ENCODE data around the gene CAGE1. TPM values are rescaled to one million over a fixed set of nuclear protein-coding genes. Genes with fewer than 3 reads are reported as not detected.

CAGE1 gene
- not detected in 2 replicates for total RNA-seq
- long read RNA-seq: 0 reads

DNA sequence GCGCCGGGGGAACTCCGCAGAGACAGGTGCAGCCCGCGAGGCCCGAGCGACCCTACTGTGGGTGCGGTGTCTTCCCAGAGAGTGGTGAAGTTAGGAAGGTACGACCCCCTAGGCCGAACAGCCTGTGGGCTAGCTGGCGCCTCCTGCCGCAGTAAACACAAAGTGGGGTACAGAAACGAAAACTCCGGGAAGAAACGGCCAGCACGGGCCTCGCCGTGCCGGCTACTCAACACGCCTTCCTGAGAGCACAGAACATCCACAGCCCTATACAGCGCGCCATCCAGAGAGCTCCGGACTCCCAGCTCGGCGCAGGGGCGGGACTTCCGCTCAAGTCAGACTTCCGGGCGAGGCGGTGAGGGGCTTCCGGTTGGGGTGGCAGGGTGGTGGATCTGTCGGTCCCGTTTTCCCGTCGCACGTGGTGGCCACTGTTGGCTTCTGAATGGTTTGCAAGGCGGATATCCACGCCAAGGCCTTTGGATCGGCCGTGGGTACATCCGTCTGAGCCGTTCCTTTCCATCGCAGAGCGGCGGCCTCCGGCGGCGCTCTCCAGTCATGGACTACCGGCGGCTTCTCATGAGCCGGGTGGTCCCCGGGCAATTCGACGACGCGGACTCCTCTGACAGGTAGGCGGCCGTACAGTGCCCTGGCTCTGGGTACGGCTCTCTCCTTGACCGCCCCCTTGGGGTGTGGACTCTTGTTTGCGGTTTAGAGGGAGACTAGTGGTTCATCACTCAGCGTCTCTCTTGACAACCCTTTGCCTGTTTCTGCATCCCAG is at the start of gene CAGE1, which contains the start of gene RIOK1:
Gene CAGE1 (minus strand): TSS at position 292 of the 775 bp plus-strand sequence. CDS start 2,569 bp downstream, outside the sequence.
Gene RIOK1 (plus strand): TSS at position 358 of the 775 bp plus-strand sequence. CDS start 195 bp downstream, at position 553.
- no peaks in the 10 kb centered on the region for H3K9me3 Mint-ChIP-seq (ENCODE audit: low read depth)
- DNase-seq (ENCODE audit: low spot score, unreplicated experiment): peak; percentile 87
- peak within 1 kb of the TSS; percentile 96 for H3K4me3 Mint-ChIP-seq (ENCODE audit: low read depth)
- H3K27me3 Mint-ChIP-seq: no peaks in the 10 kb centered on the region
- peaks cover 27% of the 10 kb centered on the region for H3K4me1 Mint-ChIP-seq (ENCODE audit: low read depth)
- H3K27ac Mint-ChIP-seq: peak within 1 kb of the TSS; percentile 99
- peak; percentile 32 for TF ChIP-seq CTCF (IDR thresholded peaks at IDR 0.05; ENCODE audit: unreplicated experiment)
- H3K36me3 Mint-ChIP-seq (ENCODE audit: insufficient read depth): peaks cover 6% of the 10 kb centered on the region

GRCh38 chr6:7439228-7439627 is 49.7 kb upstream of the CAGE1 start:
- no peaks in the 10 kb centered on the region for H3K9me3 Mint-ChIP-seq (ENCODE audit: low read depth)
- no peaks in the 10 kb centered on the region for H3K36me3 Mint-ChIP-seq (ENCODE audit: insufficient read depth)
- no peak overlapping the region for H3K4me3 Mint-ChIP-seq (ENCODE audit: low read depth)
- no peak for TF ChIP-seq CTCF (IDR thresholded peaks at IDR 0.05; ENCODE audit: unreplicated experiment)
- H3K27me3 Mint-ChIP-seq: no peaks in the 10 kb centered on the region
- H3K27ac Mint-ChIP-seq: no peak overlapping the region
- DNase-seq (ENCODE audit: low spot score, unreplicated experiment): no peak
- H3K4me1 Mint-ChIP-seq (ENCODE audit: low read depth): peaks cover 2% of the 10 kb centered on the region

DNA sequence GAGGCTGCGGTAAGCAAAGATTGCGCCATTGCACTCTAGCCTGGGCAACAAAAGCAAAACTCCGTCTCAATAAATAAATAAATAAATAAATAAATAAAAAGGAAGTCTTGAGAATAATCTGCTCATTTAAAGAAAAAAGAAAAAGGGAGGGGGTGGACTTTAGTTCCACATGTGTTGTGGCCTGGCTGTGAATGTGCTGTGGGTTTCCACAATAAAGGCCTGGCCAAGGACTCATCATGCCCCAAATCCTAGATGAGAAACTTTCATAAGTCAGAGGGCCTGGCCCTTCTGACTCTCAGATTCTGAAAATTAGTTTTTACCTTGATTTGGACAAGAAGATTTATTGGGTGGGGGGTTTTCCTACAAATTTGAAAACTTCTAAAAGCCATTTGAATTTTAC is 48.5 kb upstream of the CAGE1 start:
- H3K4me1 Mint-ChIP-seq (ENCODE audit: low read depth): peaks cover 2% of the 10 kb centered on the region
- no peak overlapping the region for H3K4me3 Mint-ChIP-seq (ENCODE audit: low read depth)
- no peak overlapping the region for H3K27ac Mint-ChIP-seq
- TF ChIP-seq CTCF (IDR thresholded peaks at IDR 0.05; ENCODE audit: unreplicated experiment): no peak
- no peaks in the 10 kb centered on the region for H3K9me3 Mint-ChIP-seq (ENCODE audit: low read depth)
- no peaks in the 10 kb centered on the region for H3K36me3 Mint-ChIP-seq (ENCODE audit: insufficient read depth)
- no peaks in the 10 kb centered on the region for H3K27me3 Mint-ChIP-seq
- no peak for DNase-seq (ENCODE audit: low spot score, unreplicated experiment)

DNA sequence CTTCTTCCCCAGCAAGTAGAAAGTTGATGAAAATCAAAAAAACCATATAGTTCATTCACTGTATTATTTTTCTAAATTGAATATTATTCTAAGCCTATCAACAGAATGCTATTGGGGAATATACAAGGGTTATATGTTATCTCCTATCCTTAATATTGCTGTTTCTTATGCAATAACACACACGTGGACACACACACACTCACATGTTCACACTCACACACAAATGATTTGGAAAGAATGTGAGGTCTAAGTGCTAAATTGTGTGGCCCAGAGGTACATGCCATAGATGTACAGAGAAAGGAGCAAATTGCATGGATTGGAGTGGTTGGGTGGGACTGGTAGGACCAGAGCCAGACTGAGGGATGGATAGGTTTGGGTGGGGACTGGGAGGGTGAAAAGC is 45.1 kb upstream of the CAGE1 start:
- H3K4me1 Mint-ChIP-seq (ENCODE audit: low read depth): peaks cover 10% of the 10 kb centered on the region
- no peak for DNase-seq (ENCODE audit: low spot score, unreplicated experiment)
- no peaks in the 10 kb centered on the region for H3K9me3 Mint-ChIP-seq (ENCODE audit: low read depth)
- no peak overlapping the region for H3K27ac Mint-ChIP-seq
- TF ChIP-seq CTCF (IDR thresholded peaks at IDR 0.05; ENCODE audit: unreplicated experiment): no peak
- no peak overlapping the region for H3K4me3 Mint-ChIP-seq (ENCODE audit: low read depth)
- H3K27me3 Mint-ChIP-seq: no peaks in the 10 kb centered on the region
- no peaks in the 10 kb centered on the region for H3K36me3 Mint-ChIP-seq (ENCODE audit: insufficient read depth)

- H3K9me3 Mint-ChIP-seq (ENCODE audit: low read depth): no peaks in the 10 kb centered on the region
- no peak for TF ChIP-seq CTCF (IDR thresholded peaks at IDR 0.05; ENCODE audit: unreplicated experiment)
- no peaks in the 10 kb centered on the region for H3K27me3 Mint-ChIP-seq
- no peak for DNase-seq (ENCODE audit: low spot score, unreplicated experiment)
- H3K36me3 Mint-ChIP-seq (ENCODE audit: insufficient read depth): no peaks in the 10 kb centered on the region
- H3K4me3 Mint-ChIP-seq (ENCODE audit: low read depth): no peak overlapping the region
- H3K27ac Mint-ChIP-seq: no peak overlapping the region
- peaks cover 10% of the 10 kb centered on the region for H3K4me1 Mint-ChIP-seq (ENCODE audit: low read depth)
Measured at GRCh38 chr6:7433121-7433617, 43.6 kb upstream of the CAGE1 start.
